Measurements from ENCODE around the gene RUNX1.

DNA sequence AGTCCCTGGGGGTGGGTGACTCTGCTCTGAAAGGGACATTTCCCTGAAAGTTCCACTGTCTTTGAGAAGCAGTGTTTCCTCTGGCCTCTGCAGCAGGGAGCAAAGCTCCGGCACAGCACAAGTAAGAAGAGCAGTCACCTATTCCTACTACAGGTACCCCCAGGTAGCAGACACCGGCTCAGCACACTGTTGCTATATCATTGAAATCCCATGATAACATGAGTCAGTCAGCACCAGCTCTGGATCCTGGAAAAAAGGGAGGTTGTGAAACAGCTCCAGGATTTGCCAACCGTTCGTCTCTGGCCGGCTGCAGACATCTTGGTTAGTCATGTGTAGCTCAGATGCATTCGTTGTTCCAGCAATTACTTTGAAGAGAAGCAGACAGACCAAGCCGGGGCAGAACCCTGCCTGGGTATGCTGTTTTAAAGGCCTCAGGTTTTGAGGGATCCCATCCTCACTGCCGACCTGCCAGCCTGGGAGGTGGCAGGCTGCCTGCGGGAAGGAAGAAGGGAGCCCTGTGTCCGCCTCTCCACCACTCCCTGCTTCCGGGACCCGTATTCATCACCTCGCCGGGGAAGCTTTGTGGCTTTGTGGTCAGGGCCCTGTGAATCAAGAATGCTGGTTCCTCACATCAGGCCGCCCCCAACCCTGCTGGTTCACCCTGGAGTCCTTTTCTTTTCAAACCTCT is 241.1 kb downstream of the RUNX1 start:
- peak; percentile 35 to 65 for TF ChIP-seq POLR2AphosphoS5 (IDR thresholded peaks at IDR 0.05; ENCODE audit: insufficient read depth in 1 of 2, low read depth in 1 of 2)
- TF ChIP-seq POLR2A (IDR thresholded peaks at IDR 0.05) = no peak

Measured in vagina (tissue), 2 donors.